Activated naive CD8-positive, alpha-beta T cell (primary cell): ENCODE data around the gene DCAF7.

Source experiments
- H3K27ac Mint-ChIP-seq: one replicate; pipeline ENCODE4 v1.8.0; 2021; ENCODE audit warnings: mixed read lengths
- H3K27me3 Mint-ChIP-seq: one replicate; pipeline ENCODE4 v1.8.0; 2021; ENCODE audit warnings: mixed read lengths
- H3K36me3 Mint-ChIP-seq: one replicate; pipeline ENCODE4 v1.8.0; 2021; ENCODE audit warnings: mixed read lengths
- H3K4me1 Mint-ChIP-seq: one replicate; pipeline ENCODE4 v1.8.0; 2021; ENCODE audit warnings: low read depth, mixed read lengths
- H3K4me3 Mint-ChIP-seq: one replicate; pipeline ENCODE4 v1.8.0; 2021; ENCODE audit warnings: mild to moderate bottlenecking, mixed read lengths
- H3K9me3 Mint-ChIP-seq: one replicate; pipeline ENCODE4 v1.8.0; 2021; ENCODE audit warnings: low read depth, mixed read lengths

Gene DCAF7, protein sequence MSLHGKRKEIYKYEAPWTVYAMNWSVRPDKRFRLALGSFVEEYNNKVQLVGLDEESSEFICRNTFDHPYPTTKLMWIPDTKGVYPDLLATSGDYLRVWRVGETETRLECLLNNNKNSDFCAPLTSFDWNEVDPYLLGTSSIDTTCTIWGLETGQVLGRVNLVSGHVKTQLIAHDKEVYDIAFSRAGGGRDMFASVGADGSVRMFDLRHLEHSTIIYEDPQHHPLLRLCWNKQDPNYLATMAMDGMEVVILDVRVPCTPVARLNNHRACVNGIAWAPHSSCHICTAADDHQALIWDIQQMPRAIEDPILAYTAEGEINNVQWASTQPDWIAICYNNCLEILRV

GRCh38 chr17:63549946-63550816, at the start of gene DCAF7:
Gene DCAF7, plus strand, starts transcription at chr17:63550477. Its CDS starts 201 bp downstream, at chr17:63550678.
- H3K36me3 Mint-ChIP-seq: peaks cover 4% of the 10 kb centered on the region
- H3K9me3 Mint-ChIP-seq: no peaks in the 10 kb centered on the region
- no peaks in the 10 kb centered on the region for H3K27me3 Mint-ChIP-seq
- H3K4me3 Mint-ChIP-seq: peak within 1 kb of the TSS; percentile 97
- H3K4me1 Mint-ChIP-seq: peaks cover 38% of the 10 kb centered on the region
- peak within 1 kb of the TSS; percentile 96 for H3K27ac Mint-ChIP-seq

DNA sequence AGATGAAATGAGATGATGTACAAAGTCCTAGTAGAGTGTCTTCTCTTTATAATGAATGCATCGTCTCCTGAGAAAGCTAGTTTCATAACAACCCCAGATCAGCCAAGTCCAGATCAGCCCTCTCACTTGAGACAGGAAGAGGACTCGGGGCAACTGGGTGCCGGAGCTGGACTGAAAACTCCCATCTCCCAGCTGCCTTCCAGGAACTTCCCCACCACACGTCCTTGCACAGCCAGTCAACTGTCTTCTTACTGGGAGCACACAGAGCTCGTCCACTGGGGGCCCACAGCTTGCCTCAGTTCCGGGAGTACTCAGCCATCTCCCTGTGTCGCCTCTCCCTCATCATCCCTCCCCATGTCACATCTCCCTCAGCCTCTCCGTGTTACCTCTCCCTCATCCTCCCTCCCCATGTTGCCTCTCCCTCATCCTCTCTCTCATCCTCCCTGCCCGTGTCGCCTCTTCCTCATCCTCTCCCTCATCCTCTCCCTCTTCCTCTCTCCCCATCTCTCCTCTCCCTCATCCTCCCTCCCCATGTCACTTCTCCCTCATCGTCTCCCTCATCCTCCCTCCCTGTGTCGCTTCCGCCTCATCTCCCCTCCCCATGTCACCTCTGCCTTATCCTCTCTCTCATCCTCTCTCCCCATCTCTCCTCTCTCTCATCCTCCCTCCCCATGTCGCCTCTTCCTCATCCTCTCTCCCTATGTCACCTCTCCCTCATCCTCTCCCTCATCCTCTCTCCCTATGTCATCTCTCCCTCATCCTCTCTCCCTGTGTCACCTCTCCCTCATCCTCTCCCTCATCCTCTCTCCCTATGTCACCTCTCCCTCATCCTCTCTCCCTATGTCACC, 49.5 kb upstream of the DCAF7 start:
- Mint-ChIP-seq H3K4me3 (no peak overlapping the region), H3K9me3 (peaks cover 10% of the 10 kb centered on the region), H3K27ac (no peak overlapping the region), H3K36me3 (peaks cover 2% of the 10 kb centered on the region), H3K27me3 (peaks cover 13% of the 10 kb centered on the region), H3K4me1 (no peaks in the 10 kb centered on the region)

DNA sequence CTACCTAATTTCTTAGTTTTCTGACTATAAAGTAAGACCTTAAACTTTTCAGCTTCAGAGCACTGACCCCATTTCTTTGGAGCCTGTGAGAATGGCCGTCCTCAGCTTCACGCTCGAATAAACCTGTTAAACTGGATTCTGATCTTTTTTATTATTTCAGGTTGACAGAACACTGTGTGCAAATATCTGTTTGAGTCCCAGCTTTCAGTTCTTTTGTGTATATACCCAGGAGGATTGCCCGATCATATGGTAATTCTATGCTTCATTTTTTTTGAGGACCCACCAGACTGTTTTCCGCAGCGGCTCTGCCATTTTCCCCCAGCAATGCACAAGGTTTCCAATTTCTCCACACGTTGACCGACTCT, 47.0 kb upstream of the DCAF7 start:
- no peak overlapping the region for H3K27ac Mint-ChIP-seq
- H3K27me3 Mint-ChIP-seq: peaks cover 17% of the 10 kb centered on the region
- H3K4me3 Mint-ChIP-seq: no peak overlapping the region
- H3K36me3 Mint-ChIP-seq: peaks cover 2% of the 10 kb centered on the region
- H3K9me3 Mint-ChIP-seq: peaks cover 11% of the 10 kb centered on the region
- no peaks in the 10 kb centered on the region for H3K4me1 Mint-ChIP-seq

DNA sequence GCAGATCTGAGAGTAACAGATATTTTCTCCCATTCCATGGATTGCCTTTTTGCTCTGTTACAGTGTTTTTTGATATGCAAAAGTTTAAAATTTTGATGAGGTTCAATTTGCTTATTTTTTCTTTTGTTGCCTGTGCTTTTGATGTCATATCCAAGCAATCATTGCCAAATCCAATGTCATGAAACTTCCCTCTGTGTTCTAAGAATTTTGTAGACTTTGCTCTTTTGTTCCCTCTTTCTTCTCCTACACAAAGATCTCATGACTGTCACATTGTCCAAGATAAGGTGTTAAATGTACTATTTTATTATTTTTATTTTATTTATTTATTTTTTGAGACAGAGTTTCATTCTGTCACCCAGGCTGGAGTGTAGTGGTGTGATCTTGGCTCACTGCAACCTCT, 46.0 kb upstream of the DCAF7 start:
- no peak overlapping the region for H3K27ac Mint-ChIP-seq
- peaks cover 2% of the 10 kb centered on the region for H3K36me3 Mint-ChIP-seq
- peaks cover 19% of the 10 kb centered on the region for H3K27me3 Mint-ChIP-seq
- H3K9me3 Mint-ChIP-seq: peaks cover 11% of the 10 kb centered on the region
- no peak overlapping the region for H3K4me3 Mint-ChIP-seq
- H3K4me1 Mint-ChIP-seq: no peaks in the 10 kb centered on the region

DNA sequence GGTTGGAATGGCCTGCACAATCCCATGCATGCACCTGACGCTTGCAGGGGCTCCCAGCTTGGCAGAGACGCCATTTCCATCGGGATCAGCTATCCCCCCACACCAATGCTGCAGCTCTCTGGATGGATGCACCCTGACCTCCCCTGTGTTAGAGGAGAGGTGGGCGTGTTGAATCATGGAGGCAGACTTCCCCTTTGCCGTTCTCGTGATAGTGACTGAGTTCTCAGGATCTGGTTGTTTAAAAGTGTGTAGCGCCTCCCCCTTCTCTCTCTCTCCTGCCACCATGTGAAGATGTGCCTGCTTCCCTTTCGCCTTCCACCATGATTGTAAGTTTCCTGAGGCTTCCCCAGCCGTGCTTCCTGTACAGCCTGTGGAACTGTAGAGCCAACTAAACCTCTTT, 44.9 kb upstream of the DCAF7 start:
- Mint-ChIP-seq H3K4me1 (no peaks in the 10 kb centered on the region), H3K27me3 (peaks cover 19% of the 10 kb centered on the region), H3K9me3 (peaks cover 11% of the 10 kb centered on the region), H3K36me3 (peaks cover 2% of the 10 kb centered on the region), H3K27ac (no peak overlapping the region), H3K4me3 (no peak overlapping the region)

- H3K36me3 Mint-ChIP-seq: peaks cover 2% of the 10 kb centered on the region
- H3K9me3 Mint-ChIP-seq: peaks cover 11% of the 10 kb centered on the region
- no peaks in the 10 kb centered on the region for H3K4me1 Mint-ChIP-seq
- H3K27ac Mint-ChIP-seq: no peak overlapping the region
- H3K27me3 Mint-ChIP-seq: peaks cover 19% of the 10 kb centered on the region
- H3K4me3 Mint-ChIP-seq: no peak overlapping the region
These were observed 43.6 kb upstream of the DCAF7 start for GRCh38 chr17:63506627-63507026.

DNA sequence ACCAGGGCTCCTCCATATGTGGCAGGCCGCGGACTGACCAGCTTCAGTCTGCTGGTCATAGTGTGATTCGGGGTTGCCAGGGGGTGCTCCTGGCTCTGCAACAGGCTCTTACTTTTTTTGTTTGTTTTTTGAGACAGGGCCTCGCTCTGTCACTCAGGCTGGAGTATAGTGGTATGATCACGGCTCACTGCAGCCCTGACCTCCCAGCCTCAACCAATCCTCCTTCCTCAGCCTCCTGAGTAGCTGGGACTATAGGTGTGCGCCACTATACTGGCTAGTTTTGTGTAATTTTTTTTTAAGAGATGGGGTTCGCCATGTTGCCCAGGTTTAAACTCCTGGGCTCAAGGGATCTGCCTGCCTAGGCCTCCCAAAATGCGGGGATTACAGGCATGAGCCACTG, 38.9 kb upstream of the DCAF7 start:
- H3K27ac Mint-ChIP-seq: no peak overlapping the region
- H3K36me3 Mint-ChIP-seq: no peaks in the 10 kb centered on the region
- no peak overlapping the region for H3K4me3 Mint-ChIP-seq
- H3K27me3 Mint-ChIP-seq: peaks cover 8% of the 10 kb centered on the region
- no peaks in the 10 kb centered on the region for H3K9me3 Mint-ChIP-seq
- H3K4me1 Mint-ChIP-seq: no peaks in the 10 kb centered on the region

GRCh38 chr17:63512388-63512787, 37.9 kb upstream of the DCAF7 start:
- H3K4me1 Mint-ChIP-seq: no peaks in the 10 kb centered on the region
- H3K27ac Mint-ChIP-seq: no peak overlapping the region
- H3K4me3 Mint-ChIP-seq: no peak overlapping the region
- no peaks in the 10 kb centered on the region for H3K36me3 Mint-ChIP-seq
- H3K9me3 Mint-ChIP-seq: no peaks in the 10 kb centered on the region
- peaks cover 4% of the 10 kb centered on the region for H3K27me3 Mint-ChIP-seq

GRCh38 chr17:63512896-63513644, 37.2 kb upstream of the DCAF7 start:
- H3K27me3 Mint-ChIP-seq: peaks cover 4% of the 10 kb centered on the region
- no peaks in the 10 kb centered on the region for H3K4me1 Mint-ChIP-seq
- no peak overlapping the region for H3K27ac Mint-ChIP-seq
- H3K4me3 Mint-ChIP-seq: no peak overlapping the region
- H3K36me3 Mint-ChIP-seq: no peaks in the 10 kb centered on the region
- H3K9me3 Mint-ChIP-seq: no peaks in the 10 kb centered on the region

DNA sequence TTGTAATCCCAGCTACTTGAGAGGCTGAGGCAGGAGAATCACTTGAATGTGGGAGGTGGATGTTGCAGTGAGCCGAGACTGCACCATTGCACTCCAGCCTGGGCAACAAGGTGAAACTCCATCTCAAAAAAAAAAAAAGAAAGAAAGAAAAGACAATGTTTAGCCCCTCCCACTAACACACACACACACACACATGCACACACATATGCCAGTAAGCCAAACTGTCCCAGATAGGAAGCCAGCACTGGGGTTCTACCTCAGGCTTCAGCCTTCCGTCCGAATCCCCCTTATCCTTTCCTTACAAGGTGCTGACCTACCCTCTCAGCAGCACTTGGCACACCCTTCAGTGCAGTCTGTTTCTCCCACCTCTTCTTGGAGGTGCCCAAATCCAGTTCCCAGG, 35.8 kb upstream of the DCAF7 start:
- Mint-ChIP-seq H3K27ac (no peak overlapping the region), H3K36me3 (no peaks in the 10 kb centered on the region), H3K4me1 (no peaks in the 10 kb centered on the region), H3K4me3 (no peak overlapping the region), H3K9me3 (no peaks in the 10 kb centered on the region), H3K27me3 (peaks cover 2% of the 10 kb centered on the region)

DNA sequence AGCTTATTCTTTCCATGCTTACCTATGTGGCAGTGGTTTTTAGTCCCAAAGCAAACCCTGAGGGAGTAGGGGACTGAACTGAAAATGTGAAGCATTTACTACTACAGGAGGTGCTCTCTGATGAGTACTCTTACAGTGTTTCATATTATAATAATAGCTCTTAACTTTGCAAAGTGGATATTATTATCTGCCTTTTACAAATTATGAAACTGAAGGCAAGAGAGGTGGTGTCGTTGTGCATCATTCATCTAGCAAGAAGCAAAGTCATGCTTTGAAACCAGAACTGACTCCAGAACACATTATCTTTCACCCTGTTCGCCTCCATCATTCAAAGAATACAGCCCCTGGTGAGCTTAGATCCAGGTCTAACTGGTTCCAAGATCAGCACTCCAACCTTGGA, 35.3 kb upstream of the DCAF7 start:
- peaks cover 2% of the 10 kb centered on the region for H3K27me3 Mint-ChIP-seq
- H3K27ac Mint-ChIP-seq: no peak overlapping the region
- H3K4me3 Mint-ChIP-seq: no peak overlapping the region
- no peaks in the 10 kb centered on the region for H3K9me3 Mint-ChIP-seq
- H3K4me1 Mint-ChIP-seq: no peaks in the 10 kb centered on the region
- no peaks in the 10 kb centered on the region for H3K36me3 Mint-ChIP-seq

GRCh38 chr17:63515426-63515825, 34.9 kb upstream of the DCAF7 start:
- no peak overlapping the region for H3K4me3 Mint-ChIP-seq
- H3K4me1 Mint-ChIP-seq: no peaks in the 10 kb centered on the region
- no peak overlapping the region for H3K27ac Mint-ChIP-seq
- H3K27me3 Mint-ChIP-seq: peaks cover 2% of the 10 kb centered on the region
- no peaks in the 10 kb centered on the region for H3K36me3 Mint-ChIP-seq
- no peaks in the 10 kb centered on the region for H3K9me3 Mint-ChIP-seq

- H3K9me3 Mint-ChIP-seq: no peaks in the 10 kb centered on the region
- H3K4me3 Mint-ChIP-seq: no peak overlapping the region
These were observed 33.1 kb upstream of the DCAF7 start for GRCh38 chr17:63516910-63517824.

More at GRCh38 chr17:63516910-63517824, 33.1 kb upstream of the DCAF7 start:
- Mint-ChIP-seq H3K27me3 (peaks cover 6% of the 10 kb centered on the region), H3K36me3 (no peaks in the 10 kb centered on the region), H3K27ac (no peak overlapping the region), H3K4me1 (no peaks in the 10 kb centered on the region)
